Measurements from ENCODE around the gene ZNF543. TPM values are rescaled to one million over a fixed set of nuclear protein-coding genes. Genes with fewer than 3 reads are reported as not detected.

The ZNF543 gene
- total RNA-seq, 6 donors from 2014 or later = 3.4 to 10.5 (median 6.0) TPM

GRCh38 chr19:57359300-57359699, 39.0 kb downstream of the ZNF543 start:
- ATAC-seq (ENCODE audit: low FRiP score in 2 of 2) = no peak

GRCh38 chr19:57362419-57362818, 42.1 kb downstream of the ZNF543 start:
- Histone ChIP-seq H3K4me3 (peak overlapping the region in 3 of 4 donors; percentile 71 to 91 (median 78)), H3K4me1 (peaks cover 7 to 21% (median 16%) of the 10 kb centered on the region in 4 donors), H3K27me3 (no peaks in the 10 kb centered on the region), H3K27ac (peak overlapping the region; percentile 89 to 98 (median 92)), H3K9me3 (peaks cover 0 to 33% (median 21%) of the 10 kb centered on the region in 4 donors), H3K36me3 (peaks cover 0 to 19% (median 8%) of the 10 kb centered on the region in 4 donors)
- ATAC-seq (ENCODE audit: low FRiP score in 2 of 2) = no peak
- TF ChIP-seq EP300 (IDR thresholded peaks at IDR 0.05) (peak in 1 of 4 donors; percentile 50), POLR2A (IDR thresholded peaks at IDR 0.05) (no peak)
- 68 to 79% methylated on average over 2 of the region's 2 CpGs for WGBS, 2 donors
- no peak for DNase-seq

More at GRCh38 chr19:57359300-57359699, 39.0 kb downstream of the ZNF543 start:
- TF ChIP-seq CTCF (IDR thresholded peaks at IDR 0.05) = no peak
- TF ChIP-seq POLR2A (IDR thresholded peaks at IDR 0.05) = no peak
- no peak for TF ChIP-seq POLR2AphosphoS5 (IDR thresholded peaks at IDR 0.05)
- TF ChIP-seq EP300 (IDR thresholded peaks at IDR 0.05) = no peak
- no peak for DNase-seq
- no peaks in the 10 kb centered on the region for H3K27me3 ChIP-seq
- H3K4me1 ChIP-seq = peaks cover 4 to 18% (median 12%) of the 10 kb centered on the region in 4 donors
- peaks cover 8 to 52% (median 51%) of the 10 kb centered on the region in 4 donors for H3K9me3 ChIP-seq
- no peak overlapping the region for H3K4me3 ChIP-seq
- H3K27ac ChIP-seq = no peak overlapping the region
- H3K36me3 ChIP-seq = peaks cover 24 to 50% (median 39%) of the 10 kb centered on the region in 4 donors

- WGBS, 2 donors = 1 to 2% methylated on average over 24 to 42 of the region's 47 CpGs
- peaks cover 7 to 21% (median 16%) of the 10 kb centered on the region in 4 donors for H3K4me1 ChIP-seq
- peak within 1 kb of the TSS; percentile 89 to 98 (median 92) for H3K27ac ChIP-seq
- peak within 1 kb of the TSS; percentile 39 to 91 (median 74) for H3K4me3 ChIP-seq
- peaks cover 0 to 26% (median 16%) of the 10 kb centered on the region in 4 donors for H3K9me3 ChIP-seq
- DNase-seq = peak; percentile 98 to 99
- TF ChIP-seq CTCF (IDR thresholded peaks at IDR 0.05) = peak in 1 of 6 experiments; percentile 23
- TF ChIP-seq EP300 (IDR thresholded peaks at IDR 0.05) = peak in 1 of 4 donors; percentile 83
- TF ChIP-seq POLR2AphosphoS5 (IDR thresholded peaks at IDR 0.05) = peak; percentile 89 to 97
- TF ChIP-seq POLR2A (IDR thresholded peaks at IDR 0.05) = peak in 2 of 4 donors; percentile 27 to 70
- H3K36me3 ChIP-seq = peaks cover 0 to 12% (median 3%) of the 10 kb centered on the region in 4 donors
- H3K27me3 ChIP-seq = no peaks in the 10 kb centered on the region
- ATAC-seq (ENCODE audit: low FRiP score in 2 of 2) = peak; percentile 99
Observed at GRCh38 chr19:57362997-57363687, 42.9 kb downstream of the ZNF543 start, which contains the start of the genes TRAPPC2B and ZNF547. Gene TRAPPC2B (plus strand): TSS chr19:57363551. CDS start chr19:57364834, 1,283 bp downstream. Gene ZNF547 (plus strand): TSS chr19:57363551. CDS start chr19:57368556, 5,005 bp downstream.

- ATAC-seq (ENCODE audit: low FRiP score in 2 of 2) (peak; percentile 35 to 38), DNase-seq (peak in 1 of 2 donors; percentile 57)
- Histone ChIP-seq H3K27ac (peak overlapping the region; percentile 89 to 98 (median 92)), H3K9me3 (peaks cover 0 to 20% (median 11%) of the 10 kb centered on the region in 4 donors), H3K4me3 (peak overlapping the region; percentile 39 to 91 (median 74)), H3K27me3 (no peaks in the 10 kb centered on the region), H3K36me3 (peaks cover 0 to 6% (median 0%) of the 10 kb centered on the region in 4 donors), H3K4me1 (peaks cover 7 to 21% (median 16%) of the 10 kb centered on the region in 4 donors)
- no peak for TF ChIP-seq POLR2AphosphoS5 (IDR thresholded peaks at IDR 0.05)
- TF ChIP-seq CTCF (IDR thresholded peaks at IDR 0.05) = no peak
- no peak for TF ChIP-seq POLR2A (IDR thresholded peaks at IDR 0.05)
- no peak for TF ChIP-seq EP300 (IDR thresholded peaks at IDR 0.05)
- 1 to 3% methylated on average over 11 to 16 of the region's 18 CpGs for WGBS, 2 donors
Observed at GRCh38 chr19:57363688-57364181, 43.5 kb downstream of the ZNF543 start.

GRCh38 chr19:57366776-57367175, 46.5 kb downstream of the ZNF543 start:
- Histone ChIP-seq H3K4me1 (peaks cover 7 to 17% (median 16%) of the 10 kb centered on the region in 4 donors), H3K27me3 (no peaks in the 10 kb centered on the region), H3K9me3 (peaks cover 0 to 2% (median under 1%) of the 10 kb centered on the region in 4 donors), H3K36me3 (peaks cover 0 to 6% (median under 1%) of the 10 kb centered on the region in 4 donors), H3K4me3 (no peak overlapping the region), H3K27ac (no peak overlapping the region)
- DNase-seq (no peak), ATAC-seq (ENCODE audit: low FRiP score in 2 of 2) (no peak)
- WGBS, 2 donors = 94 to 100% methylated on average over 2 of the region's 2 CpGs
- no peak for TF ChIP-seq EP300 (IDR thresholded peaks at IDR 0.05)
- TF ChIP-seq POLR2AphosphoS5 (IDR thresholded peaks at IDR 0.05) = no peak
- TF ChIP-seq POLR2A (IDR thresholded peaks at IDR 0.05) = no peak
- no peak for TF ChIP-seq CTCF (IDR thresholded peaks at IDR 0.05)
